Kidney glomerular epithelial cell (primary cell): ENCODE data around the gene AHDC1.
A peak's percentile ranks its signal among the peaks of the same experiment; 100 is the strongest.
"Not testable (repeated sequence)": the region's sequence is repeated elsewhere in the genome, so short reads cannot be mapped to it uniquely, and the experiment has no call there.

Experiments used
- DNase-seq: peaks from one replicate; lab custom pipeline; 2025; lab: John Stamatoyannopoulos, UW

The AHDC1 gene

GRCh38 chr1:27603681-27604578 is at the start of gene AHDC1:
TSS of gene AHDC1 (minus strand) at chr1:27604144. CDS start at chr1:27552115, 52,029 bp downstream.
- peak; percentile 71 for DNase-seq

GRCh38 chr1:27652111-27652864 is 48.3 kb upstream of the AHDC1 start:
- no peak for DNase-seq

- DNase-seq: no peak
These were observed 46.7 kb upstream of the AHDC1 start for GRCh38 chr1:27650539-27651175.

GRCh38 chr1:27650171-27650538 is 46.2 kb upstream of the AHDC1 start:
- DNase-seq: no peak

- DNase-seq: no peak
These were observed 45.3 kb upstream of the AHDC1 start for GRCh38 chr1:27649306-27649635.

- no peak for DNase-seq
These were observed 44.8 kb upstream of the AHDC1 start for GRCh38 chr1:27648602-27649305.

- no peak for DNase-seq
These were observed 43.4 kb upstream of the AHDC1 start for GRCh38 chr1:27647328-27647727.

- DNase-seq: no peak
These were observed 42.7 kb upstream of the AHDC1 start for GRCh38 chr1:27646676-27647075.

- no peak for DNase-seq
These were observed 41.1 kb upstream of the AHDC1 start for GRCh38 chr1:27645071-27645415.

GRCh38 chr1:27644369-27645070 is 40.6 kb upstream of the AHDC1 start:
- no peak for DNase-seq

- DNase-seq: peak; percentile 13
These were observed 39.8 kb upstream of the AHDC1 start for GRCh38 chr1:27643600-27644368.

- not testable (repeated sequence) for DNase-seq
These were observed 36.6 kb upstream of the AHDC1 start for GRCh38 chr1:27640514-27640913.

GRCh38 chr1:27638805-27639204 is 34.9 kb upstream of the AHDC1 start:
- DNase-seq: no peak

GRCh38 chr1:27638047-27638734 is 34.2 kb upstream of the AHDC1 start:
- no peak for DNase-seq

- no peak for DNase-seq
These were observed 31.6 kb upstream of the AHDC1 start for GRCh38 chr1:27635396-27636142.

GRCh38 chr1:27634985-27635367 is 31.0 kb upstream of the AHDC1 start, which contains the start of gene FGR:
TSS of gene FGR (minus strand) at chr1:27635185. CDS start at chr1:27623916, 11,269 bp downstream.
- DNase-seq: no peak

- DNase-seq: no peak
These were observed 30.4 kb upstream of the AHDC1 start for GRCh38 chr1:27634177-27634984.

GRCh38 chr1:27633640-27634176 is 29.8 kb upstream of the AHDC1 start:
- no peak for DNase-seq
